ENCODE results near the gene YDJC.
"Not testable (repeated sequence)": the region's sequence is repeated elsewhere in the genome, so short reads cannot be mapped to it uniquely, and the experiment has no call there.

The YDJC gene

DNA sequence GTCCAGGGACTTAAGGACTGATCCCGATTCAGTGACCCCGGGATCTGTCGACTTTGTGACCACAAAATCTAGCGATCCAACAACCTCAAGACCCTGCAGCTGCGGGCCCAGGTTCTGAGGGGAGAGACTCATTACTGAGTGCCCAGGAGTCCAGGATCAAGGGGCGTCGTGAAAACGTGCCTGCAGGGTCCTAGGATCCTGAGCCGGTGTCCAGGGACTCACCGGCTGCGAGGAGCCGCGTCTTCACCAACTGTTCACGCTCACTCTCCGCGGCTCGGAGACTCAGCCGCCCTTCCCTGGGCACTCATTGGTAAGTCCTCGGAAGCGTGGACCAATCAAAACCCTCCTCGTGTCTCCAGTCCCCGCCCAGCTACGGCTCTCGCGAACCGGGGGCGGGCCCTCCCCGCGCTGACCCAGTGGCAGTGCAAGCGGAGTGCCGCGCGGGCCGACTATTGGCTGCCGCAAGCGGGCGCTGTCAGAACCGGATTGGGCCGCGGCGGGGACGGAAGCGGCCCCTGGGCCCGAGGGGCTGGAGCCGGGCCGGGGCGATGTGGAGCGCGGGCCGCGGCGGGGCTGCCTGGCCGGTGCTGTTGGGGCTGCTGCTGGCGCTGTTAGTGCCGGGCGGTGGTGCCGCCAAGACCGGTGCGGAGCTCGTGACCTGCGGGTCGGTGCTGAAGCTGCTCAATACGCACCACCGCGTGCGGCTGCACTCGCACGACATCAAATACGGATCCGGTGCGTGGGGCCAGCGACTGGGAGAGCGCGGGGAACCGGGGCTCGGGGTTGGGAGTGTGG is 12.2 kb upstream of the YDJC start, which contains the start of gene SDF2L1:
TSS of gene SDF2L1 (plus strand) at position 514 of the 795 bp plus-strand sequence. CDS start at position 549, 35 bp downstream.
- peak within 1 kb of the TSS; percentile 67 for H3K4me3 ChIP-seq (ENCODE audit: low read length)
- peak; percentile 96 for DNase-seq (ENCODE audit: low read depth)
- TF ChIP-seq, protein P1, sequence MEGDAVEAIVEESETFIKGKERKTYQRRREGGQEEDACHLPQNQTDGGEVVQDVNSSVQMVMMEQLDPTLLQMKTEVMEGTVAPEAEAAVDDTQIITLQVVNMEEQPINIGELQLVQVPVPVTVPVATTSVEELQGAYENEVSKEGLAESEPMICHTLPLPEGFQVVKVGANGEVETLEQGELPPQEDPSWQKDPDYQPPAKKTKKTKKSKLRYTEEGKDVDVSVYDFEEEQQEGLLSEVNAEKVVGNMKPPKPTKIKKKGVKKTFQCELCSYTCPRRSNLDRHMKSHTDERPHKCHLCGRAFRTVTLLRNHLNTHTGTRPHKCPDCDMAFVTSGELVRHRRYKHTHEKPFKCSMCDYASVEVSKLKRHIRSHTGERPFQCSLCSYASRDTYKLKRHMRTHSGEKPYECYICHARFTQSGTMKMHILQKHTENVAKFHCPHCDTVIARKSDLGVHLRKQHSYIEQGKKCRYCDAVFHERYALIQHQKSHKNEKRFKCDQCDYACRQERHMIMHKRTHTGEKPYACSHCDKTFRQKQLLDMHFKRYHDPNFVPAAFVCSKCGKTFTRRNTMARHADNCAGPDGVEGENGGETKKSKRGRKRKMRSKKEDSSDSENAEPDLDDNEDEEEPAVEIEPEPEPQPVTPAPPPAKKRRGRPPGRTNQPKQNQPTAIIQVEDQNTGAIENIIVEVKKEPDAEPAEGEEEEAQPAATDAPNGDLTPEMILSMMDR (conservative IDR thresholded peaks at IDR 0.05; ENCODE audit: low read depth, low read length), result no peak

DNA sequence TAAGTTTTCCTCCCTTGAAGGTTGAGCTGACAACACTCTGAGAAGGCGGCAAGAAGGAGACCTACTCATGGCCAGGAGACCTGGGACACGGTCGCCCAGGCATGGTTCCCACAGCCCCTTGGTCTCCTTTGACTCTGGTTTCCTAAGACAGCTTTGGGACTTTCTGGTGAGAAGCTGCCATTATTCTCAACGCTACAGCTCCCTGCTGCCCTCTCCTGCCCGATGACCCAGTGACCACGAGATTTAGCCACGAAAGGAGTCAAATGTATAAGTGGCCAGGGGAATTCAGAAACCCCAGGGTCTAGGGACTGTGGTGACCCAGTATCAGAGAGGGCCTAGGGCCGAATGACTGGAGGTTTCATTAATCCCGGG is 11.6 kb upstream of the YDJC start:
- DNase-seq (ENCODE audit: low read depth), result no peak
- peak overlapping the region; percentile 63 for H3K4me3 ChIP-seq (ENCODE audit: low read length)
- TF ChIP-seq, protein P1 (conservative IDR thresholded peaks at IDR 0.05; ENCODE audit: low read depth, low read length), result peak; percentile 62

DNA sequence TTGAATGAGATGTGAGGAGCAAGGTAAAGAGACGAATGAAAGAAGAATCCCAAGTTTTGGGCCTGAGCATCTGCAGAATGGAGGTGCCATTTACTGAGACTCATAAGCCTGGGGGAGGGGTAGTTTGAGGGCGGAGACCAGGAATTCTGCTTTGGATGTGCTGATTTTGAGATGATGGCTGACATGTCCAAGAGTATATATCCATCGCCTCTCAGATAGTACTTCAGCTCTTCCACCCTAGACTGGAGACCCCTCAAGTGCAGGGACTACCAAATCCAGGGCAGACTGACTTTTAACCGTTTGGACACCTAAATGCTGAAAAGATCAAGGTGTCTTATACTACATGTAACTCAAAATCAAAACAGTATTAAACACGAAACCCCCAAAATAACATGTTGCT is 11.0 kb upstream of the YDJC start:
- no peak for DNase-seq (ENCODE audit: low read depth)
- TF ChIP-seq, protein P1 (conservative IDR thresholded peaks at IDR 0.05; ENCODE audit: low read depth, low read length), result no peak
- no peak overlapping the region for H3K4me3 ChIP-seq (ENCODE audit: low read length)

DNA sequence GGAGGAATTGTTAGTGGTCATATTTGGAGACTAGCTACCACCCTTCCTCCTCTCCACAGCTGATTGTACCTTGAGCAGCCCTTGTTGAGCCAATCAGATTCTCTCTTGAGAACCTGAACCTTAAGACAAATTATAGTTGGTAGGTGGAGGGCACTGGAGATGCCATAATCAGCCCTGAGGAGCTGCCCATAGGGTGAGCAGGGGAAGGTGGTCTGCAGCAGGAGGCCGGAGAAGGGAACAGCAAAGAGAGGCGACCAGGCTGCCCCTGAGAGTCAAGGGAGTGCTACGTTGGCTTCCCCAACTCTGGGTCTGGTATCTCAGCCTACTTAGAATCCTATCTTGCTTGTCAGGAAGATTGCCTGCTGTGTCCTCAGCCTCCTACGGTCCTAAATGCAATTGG is 9.5 kb upstream of the YDJC start:
- TF ChIP-seq, protein P1 (conservative IDR thresholded peaks at IDR 0.05; ENCODE audit: low read depth, low read length), result no peak
- DNase-seq (ENCODE audit: low read depth), result no peak
- no peak overlapping the region for H3K4me3 ChIP-seq (ENCODE audit: low read length)

DNA sequence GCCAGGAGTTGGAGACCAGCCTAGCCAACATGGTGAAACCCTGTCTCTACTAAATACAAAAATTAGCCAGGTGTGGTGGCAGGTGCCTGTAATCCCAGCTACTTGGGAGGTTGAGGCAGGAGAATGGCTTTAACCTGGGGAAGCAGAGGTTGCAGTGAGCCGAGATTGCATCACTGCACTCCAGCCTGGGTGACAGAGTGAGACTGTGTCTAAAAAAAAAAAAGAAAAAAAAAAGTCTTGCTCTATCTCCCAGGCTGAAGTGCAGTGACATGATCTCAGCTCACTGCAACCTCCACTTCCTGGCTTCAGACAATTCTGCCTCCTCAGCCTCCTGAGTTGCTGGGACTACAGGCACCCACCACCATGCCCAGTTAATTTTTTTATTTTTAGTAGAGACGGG is 7.6 kb upstream of the YDJC start:
- not testable (repeated sequence) for H3K4me3 ChIP-seq (ENCODE audit: low read length)

DNA sequence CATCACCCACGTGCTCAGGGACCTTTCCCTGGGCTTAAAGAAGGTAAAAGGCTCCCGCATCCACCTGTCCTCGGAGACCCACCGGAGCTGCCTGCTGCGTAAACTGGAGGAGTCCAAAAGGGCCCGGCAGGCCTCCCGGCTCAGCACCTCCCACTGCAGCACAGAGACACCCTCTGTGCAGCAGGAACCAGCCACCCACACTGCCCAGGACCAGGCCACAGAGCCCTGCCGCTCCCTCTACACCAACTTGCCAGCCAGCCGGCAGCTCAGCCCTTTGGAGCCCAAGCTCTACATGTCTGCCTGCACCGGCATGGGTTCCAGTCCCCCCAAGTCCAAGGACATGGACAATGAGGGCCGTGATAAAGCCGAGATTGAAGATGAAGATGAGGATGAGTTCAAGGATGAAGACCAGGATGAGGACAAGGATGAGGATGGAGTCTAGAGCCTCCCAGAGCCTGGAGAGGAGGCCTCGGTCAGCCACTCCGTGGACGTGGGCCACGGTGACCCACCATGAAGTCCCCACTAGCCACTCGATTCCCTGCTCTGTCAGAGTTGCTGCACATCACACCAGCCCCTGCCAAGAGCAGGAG is 6.9 kb upstream of the YDJC start:
- no peak overlapping the region for H3K4me3 ChIP-seq (ENCODE audit: low read length)
- TF ChIP-seq, protein P1 (conservative IDR thresholded peaks at IDR 0.05; ENCODE audit: low read depth, low read length), result no peak
- DNase-seq (ENCODE audit: low read depth), result no peak

More for the DNA sequence above, 7.6 kb upstream of the YDJC start:
- not testable (repeated sequence) for DNase-seq (ENCODE audit: low read depth)

DNA sequence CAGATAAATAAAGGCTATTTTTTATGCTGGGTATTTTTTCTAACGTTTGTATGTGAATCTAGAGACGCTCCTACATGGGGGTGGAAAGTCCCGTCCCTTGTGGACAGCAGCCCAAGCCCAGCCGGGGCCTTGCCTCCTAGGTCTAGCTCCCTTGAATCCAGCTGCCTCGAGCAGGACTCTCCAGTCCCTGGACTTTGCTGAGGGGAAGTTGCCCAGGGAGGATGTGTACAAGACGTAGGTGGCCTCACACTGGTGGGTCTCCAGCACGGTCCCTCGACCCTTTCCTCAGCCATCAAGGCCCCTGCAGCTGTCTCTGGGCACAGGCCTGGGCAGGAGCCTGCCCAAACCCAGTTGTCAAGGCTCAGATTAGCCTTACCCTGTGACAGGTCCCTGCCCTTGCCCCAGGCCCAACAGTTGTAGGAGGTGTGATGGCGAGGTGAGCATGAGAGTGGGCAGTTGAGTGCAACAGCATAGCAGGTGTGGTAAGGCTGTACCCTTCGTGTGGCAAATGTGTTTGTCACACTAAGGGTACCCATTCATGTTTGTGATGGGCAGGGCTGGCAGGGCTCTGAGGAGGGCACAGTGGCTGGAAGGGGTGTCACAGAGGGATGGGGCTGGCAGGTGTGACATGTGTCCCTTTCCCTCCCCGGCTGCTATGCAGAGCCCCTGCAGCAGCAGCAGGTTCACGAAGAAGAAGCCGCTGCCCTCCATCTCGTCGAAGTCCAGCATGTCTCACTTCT is 6.1 kb upstream of the YDJC start:
- no peak overlapping the region for H3K4me3 ChIP-seq (ENCODE audit: low read length)
- TF ChIP-seq, protein P1 (conservative IDR thresholded peaks at IDR 0.05; ENCODE audit: low read depth, low read length), result no peak
- DNase-seq (ENCODE audit: low read depth), result no peak

All from retinal pigment epithelial cell (primary cell).